Glutamatergic neuron (in vitro differentiated cells): ENCODE measurements around the gene MBD2. TPM values are rescaled to one million over a fixed set of nuclear protein-coding genes. Genes with fewer than 3 reads are reported as not detected.

ENCODE experiments used
- DNase-seq: peaks from one replicate; pipeline ENCODE4 v3.0.0; 2022
- H3K27ac Mint-ChIP-seq: one replicate; pipeline ENCODE4 v1.8.0; 2020; ENCODE audit warnings: mild to moderate bottlenecking, mixed read lengths, inconsistent platforms; ENCODE audit not compliant: unreplicated experiment
- H3K27me3 Mint-ChIP-seq: one replicate; pipeline ENCODE4 v1.8.0; 2020; ENCODE audit warnings: mild to moderate bottlenecking, moderate library complexity, mixed read lengths, inconsistent platforms; ENCODE audit not compliant: unreplicated experiment
- H3K36me3 Mint-ChIP-seq: one replicate; pipeline ENCODE4 v1.8.0; 2020; ENCODE audit warnings: mild to moderate bottlenecking, mixed read lengths, inconsistent platforms; ENCODE audit not compliant: unreplicated experiment
- H3K4me1 Mint-ChIP-seq: one replicate; pipeline ENCODE4 v1.8.0; 2020; ENCODE audit warnings: mild to moderate bottlenecking, low read depth, mixed read lengths, inconsistent platforms; ENCODE audit not compliant: unreplicated experiment
- H3K4me3 Mint-ChIP-seq: one replicate; pipeline ENCODE4 v1.8.0; 2020; ENCODE audit warnings: mild to moderate bottlenecking, mixed read lengths, inconsistent platforms; ENCODE audit not compliant: unreplicated experiment
- H3K9me3 Mint-ChIP-seq: one replicate; pipeline ENCODE4 v1.8.0; 2020; ENCODE audit warnings: mild to moderate bottlenecking, moderate library complexity, mixed read lengths, inconsistent platforms; ENCODE audit not compliant: unreplicated experiment
- total RNA-seq: library from RNA; stranded (reverse); fragmentation: NEBNext Ultra II Directional; extraction: Animal tissue kit (Norgen Biotek cat#: 25700); gene quantifications from one replicate; pipeline ENCODE4 v1.2.1, GENCODE V29; 2021; ENCODE audit not compliant: unreplicated experiment
- TF ChIP-seq, protein P1 (sequence below): fragments of 200-600 bp; sonication (generic); IDR thresholded peaks from one replicate; pipeline ENCODE4 v1.5.0; 2021; ENCODE audit not compliant: partially characterized antibody, unreplicated experiment

The MBD2 gene
- total RNA-seq, 1 donor from 2014 or later = 30.6 TPM

DNA sequence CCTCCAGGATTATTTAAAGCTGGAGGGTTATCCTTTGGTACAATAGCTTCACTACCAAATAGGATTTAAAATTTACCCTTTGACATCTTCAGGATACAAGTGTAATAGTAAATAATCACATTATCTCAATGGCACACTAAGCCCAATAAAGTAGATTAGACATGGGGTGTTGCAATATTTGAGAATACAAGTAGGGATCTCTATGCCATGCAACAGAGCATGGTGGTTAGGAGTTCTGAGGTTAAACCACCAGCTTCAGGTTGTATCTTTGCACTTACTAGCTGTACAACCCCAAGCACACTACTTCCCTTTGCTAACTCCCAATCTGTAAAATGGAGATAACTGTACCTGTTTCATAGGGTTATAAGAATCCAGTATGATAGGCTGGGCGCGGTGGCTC is 6.2 kb downstream of the MBD2 start:
- H3K9me3 Mint-ChIP-seq = peaks cover 1% of the 10 kb centered on the region
- no peak for DNase-seq
- H3K4me1 Mint-ChIP-seq = peaks cover 21% of the 10 kb centered on the region
- no peak overlapping the region for H3K4me3 Mint-ChIP-seq
- H3K27ac Mint-ChIP-seq = no peak overlapping the region
- H3K36me3 Mint-ChIP-seq = no peaks in the 10 kb centered on the region
- H3K27me3 Mint-ChIP-seq = no peaks in the 10 kb centered on the region
- TF ChIP-seq, protein P1, sequence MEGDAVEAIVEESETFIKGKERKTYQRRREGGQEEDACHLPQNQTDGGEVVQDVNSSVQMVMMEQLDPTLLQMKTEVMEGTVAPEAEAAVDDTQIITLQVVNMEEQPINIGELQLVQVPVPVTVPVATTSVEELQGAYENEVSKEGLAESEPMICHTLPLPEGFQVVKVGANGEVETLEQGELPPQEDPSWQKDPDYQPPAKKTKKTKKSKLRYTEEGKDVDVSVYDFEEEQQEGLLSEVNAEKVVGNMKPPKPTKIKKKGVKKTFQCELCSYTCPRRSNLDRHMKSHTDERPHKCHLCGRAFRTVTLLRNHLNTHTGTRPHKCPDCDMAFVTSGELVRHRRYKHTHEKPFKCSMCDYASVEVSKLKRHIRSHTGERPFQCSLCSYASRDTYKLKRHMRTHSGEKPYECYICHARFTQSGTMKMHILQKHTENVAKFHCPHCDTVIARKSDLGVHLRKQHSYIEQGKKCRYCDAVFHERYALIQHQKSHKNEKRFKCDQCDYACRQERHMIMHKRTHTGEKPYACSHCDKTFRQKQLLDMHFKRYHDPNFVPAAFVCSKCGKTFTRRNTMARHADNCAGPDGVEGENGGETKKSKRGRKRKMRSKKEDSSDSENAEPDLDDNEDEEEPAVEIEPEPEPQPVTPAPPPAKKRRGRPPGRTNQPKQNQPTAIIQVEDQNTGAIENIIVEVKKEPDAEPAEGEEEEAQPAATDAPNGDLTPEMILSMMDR = no peak

DNA sequence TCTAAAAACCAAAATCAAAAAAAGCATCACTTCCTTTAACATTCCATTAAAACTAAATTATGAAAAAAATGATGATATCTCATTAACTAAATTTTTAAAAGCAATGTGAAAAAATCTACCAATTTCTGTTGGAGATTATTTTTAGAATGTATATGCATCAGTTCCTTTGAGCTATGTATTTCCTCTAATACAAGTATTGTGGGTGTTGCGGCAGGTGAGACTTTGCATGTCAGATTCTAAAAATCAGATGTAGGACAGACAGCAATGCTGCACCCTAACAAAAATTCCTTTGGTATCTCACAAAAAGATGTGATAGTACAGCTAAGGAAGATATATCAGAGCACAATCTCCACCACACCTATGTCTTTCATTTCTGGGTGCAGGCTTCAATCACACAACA is 6.8 kb downstream of the MBD2 start:
- Mint-ChIP-seq H3K36me3 (no peaks in the 10 kb centered on the region), H3K9me3 (peaks cover 1% of the 10 kb centered on the region), H3K27ac (no peak overlapping the region), H3K27me3 (no peaks in the 10 kb centered on the region), H3K4me3 (no peak overlapping the region), H3K4me1 (peaks cover 15% of the 10 kb centered on the region)
- TF ChIP-seq, protein P1 = no peak
- DNase-seq = no peak

DNA sequence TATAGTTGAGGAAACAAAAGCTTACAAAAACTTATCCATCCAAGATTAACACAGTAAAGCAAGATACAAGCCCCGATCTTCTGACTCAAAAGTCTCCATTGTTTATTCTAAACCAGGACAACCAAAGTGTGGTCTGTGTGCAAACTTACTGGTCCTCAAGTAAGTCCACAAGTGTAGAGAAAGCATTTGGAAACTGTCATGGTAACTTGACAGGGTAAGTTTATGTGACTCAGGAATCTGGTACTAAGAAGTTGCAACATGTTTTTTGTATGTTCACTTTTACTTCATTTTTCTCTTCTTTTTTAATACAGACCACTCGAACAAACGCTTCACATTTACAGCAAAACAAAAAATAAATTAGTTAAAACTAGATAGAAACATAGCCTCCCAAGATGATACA is 9.4 kb downstream of the MBD2 start:
- no peak overlapping the region for H3K4me3 Mint-ChIP-seq
- TF ChIP-seq, protein P1 = no peak
- no peaks in the 10 kb centered on the region for H3K27me3 Mint-ChIP-seq
- H3K36me3 Mint-ChIP-seq = no peaks in the 10 kb centered on the region
- no peak for DNase-seq
- peaks cover 3% of the 10 kb centered on the region for H3K9me3 Mint-ChIP-seq
- H3K4me1 Mint-ChIP-seq = peaks cover 16% of the 10 kb centered on the region
- H3K27ac Mint-ChIP-seq = no peak overlapping the region

DNA sequence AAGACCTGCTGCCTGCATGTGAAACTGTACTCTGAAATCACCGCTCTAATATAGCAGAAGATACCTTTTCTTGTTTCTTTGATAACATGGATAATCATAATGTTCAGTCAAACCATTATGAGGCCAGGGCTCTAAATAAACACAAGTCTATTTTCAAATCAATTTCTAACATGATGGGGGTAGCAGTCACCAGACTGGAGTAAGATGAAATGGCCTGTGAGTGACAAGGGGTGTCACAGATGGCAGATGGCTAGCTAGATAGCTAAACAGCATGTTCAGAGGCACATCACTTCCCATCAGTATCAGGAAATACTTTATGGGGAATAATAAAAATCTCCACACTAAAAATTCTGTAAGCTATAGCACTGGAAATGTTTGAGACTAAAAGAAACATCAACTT is 14.0 kb downstream of the MBD2 start:
- Mint-ChIP-seq H3K4me3 (peak overlapping the region; percentile 47), H3K9me3 (peaks cover 4% of the 10 kb centered on the region), H3K27ac (peak overlapping the region; percentile 54), H3K4me1 (peaks cover 23% of the 10 kb centered on the region), H3K36me3 (no peaks in the 10 kb centered on the region), H3K27me3 (no peaks in the 10 kb centered on the region)
- TF ChIP-seq, protein P1 = no peak
- no peak for DNase-seq

DNA sequence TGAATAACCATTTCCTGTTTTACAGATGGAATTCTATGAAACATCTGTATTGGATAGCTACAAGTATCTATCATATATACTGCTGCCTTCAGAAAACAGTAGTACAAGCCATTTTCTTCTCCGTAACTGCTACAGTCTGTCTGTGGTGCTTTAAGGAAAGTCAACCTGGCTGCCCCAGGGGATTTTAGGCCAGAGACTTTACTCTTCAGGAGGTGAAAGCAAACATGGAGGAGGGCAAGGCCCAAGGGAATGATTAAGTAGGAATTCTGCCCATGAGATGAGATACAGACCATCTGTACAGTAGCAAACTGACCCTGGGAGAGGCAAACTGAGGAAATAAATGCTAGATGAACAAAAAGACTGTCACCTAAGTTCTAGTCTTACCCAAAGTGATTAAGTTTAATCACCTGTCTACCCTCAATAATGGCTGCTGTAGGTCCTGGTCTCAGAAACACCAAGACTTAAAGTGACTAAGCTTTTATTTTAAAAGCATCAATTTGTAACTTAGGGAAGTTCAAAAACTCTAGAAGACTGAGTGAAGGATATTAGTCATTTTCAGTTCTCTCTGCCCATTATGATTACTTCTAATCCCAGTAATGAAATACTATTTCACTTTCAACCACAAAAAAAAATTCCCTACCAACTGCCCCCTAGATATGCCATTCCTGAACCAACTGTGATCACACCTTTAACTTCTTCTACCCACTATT is 14.8 kb downstream of the MBD2 start:
- H3K9me3 Mint-ChIP-seq = peaks cover 4% of the 10 kb centered on the region
- TF ChIP-seq, protein P1 = no peak
- H3K27me3 Mint-ChIP-seq = no peaks in the 10 kb centered on the region
- H3K36me3 Mint-ChIP-seq = no peaks in the 10 kb centered on the region
- DNase-seq = peak; percentile 52
- H3K4me1 Mint-ChIP-seq = peaks cover 23% of the 10 kb centered on the region
- peak overlapping the region; percentile 35 for H3K4me3 Mint-ChIP-seq
- H3K27ac Mint-ChIP-seq = peak overlapping the region; percentile 19
